Glomerular endothelial cell (primary cell): ENCODE data around the gene PREX1. TPM values are rescaled to one million over a fixed set of nuclear protein-coding genes. Genes with fewer than 3 reads are reported as not detected.
"Not testable (repeated sequence)": the region's sequence is repeated elsewhere in the genome, so short reads cannot be mapped to it uniquely, and the experiment has no call there.

Experiments used
- DNase-seq: peaks from one replicate; pipeline ENCODE4 v3.0.0-alpha.2; 2011; ENCODE audit warnings: low read depth, low spot score; ENCODE audit errors: extremely low read depth
- total RNA-seq: library from RNA; depleted of rRNA; stranded (reverse); fragments of >200 nt; gene quantifications from 2 replicates; pipeline ENCODE4 v1.2.3, GENCODE V29; 2015

PREX1 gene
- total RNA-seq, 1 donor from 2014 or later = 105 TPM

DNA sequence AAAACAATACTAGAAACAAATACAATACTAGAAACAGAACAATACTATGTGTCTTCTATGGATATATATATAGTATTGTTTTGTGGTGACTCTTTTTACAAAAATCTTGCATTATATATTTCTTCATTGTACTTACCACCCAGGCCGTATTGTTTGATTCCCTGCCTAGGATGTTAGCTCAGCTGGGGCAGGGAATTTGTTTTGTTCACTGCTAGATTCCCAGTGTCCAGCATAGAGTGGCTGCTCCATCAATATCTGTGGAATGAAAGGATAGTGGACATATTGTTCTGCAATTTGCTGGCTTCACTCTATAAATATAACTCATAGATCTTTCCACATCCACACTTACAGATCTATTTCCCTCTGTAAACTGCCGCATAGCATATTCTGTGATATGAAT lies 21.5 kb upstream of the PREX1 start:
- no peak for DNase-seq

DNA sequence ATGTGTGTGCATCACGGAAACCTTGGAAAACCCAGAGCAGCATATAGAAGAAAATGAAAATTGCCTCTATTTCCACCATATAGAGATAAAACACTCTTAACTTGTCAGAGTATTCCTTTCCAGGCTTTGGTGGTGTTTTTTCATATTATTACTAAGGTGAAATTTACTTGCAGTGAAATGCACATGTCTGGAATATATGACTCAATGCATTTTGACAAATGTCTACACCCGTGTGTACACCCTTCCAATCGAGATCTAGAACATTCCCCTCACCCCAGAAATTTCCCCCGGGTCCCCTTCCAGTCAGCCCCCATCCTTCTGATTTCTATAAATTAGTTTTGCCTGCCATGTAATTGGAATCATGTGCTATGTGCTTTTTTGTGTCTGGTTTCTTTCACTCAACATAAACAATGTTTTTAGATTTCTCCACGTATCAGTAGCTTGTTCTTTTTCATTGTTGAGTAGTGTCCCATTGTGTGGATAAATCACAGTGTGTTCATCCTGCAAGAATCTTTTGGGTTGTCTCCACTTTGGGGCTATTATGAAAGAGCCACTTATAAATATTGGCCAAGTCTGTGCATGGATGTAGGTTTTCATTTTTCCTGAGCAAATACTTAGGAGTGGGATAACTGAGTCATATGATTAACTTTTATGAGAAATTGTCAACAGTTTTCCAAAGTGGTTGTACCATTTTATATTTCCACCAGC lies 19.9 kb upstream of the PREX1 start:
- no peak for DNase-seq

DNA sequence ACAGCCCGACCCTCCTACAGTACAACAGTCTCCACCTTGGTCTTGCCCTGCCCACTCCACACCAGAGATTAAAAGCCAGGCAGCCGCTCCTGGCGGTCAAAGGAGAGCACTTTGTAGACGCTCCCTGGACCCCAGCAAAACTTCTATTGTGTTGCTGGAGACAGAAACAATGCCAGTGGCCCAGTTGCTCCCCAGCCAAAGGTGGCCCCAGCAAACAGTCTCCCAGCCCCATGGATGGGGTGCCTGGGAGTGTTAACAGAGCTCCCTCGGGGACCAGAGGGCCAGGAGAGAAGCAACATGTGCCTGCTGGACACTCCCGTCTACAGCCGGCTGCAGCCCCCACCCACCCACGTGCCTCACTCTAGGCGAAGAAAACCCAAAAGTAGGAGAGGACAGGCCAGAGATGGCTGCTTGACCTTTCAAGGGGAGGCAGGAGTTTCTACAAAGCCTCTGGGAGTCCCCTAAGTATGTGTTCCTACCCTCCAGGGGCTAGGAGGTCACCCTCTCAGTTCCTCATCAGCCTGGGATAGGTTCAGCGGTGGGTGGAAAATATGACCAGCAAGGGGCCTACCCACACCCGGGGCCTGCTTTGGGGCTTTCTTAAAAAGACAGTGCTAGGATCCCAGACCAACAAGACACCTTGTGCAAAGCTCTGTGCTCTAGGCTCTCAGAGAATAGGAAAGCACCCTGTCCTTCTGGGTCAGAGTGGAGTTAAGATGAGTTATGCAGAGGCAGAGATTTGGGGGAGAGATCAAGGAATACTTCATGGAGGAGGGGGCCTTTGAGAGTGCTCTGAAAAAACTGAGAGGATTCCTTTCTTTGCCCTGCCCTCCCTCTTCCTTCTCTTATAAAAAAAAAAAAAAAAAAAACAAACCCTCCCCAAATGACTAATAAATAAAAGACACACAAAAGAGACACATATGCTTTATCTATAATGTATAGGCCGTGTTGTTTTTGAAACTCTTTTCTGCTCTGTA lies 19.0 kb upstream of the PREX1 start:
- no peak for DNase-seq

DNA sequence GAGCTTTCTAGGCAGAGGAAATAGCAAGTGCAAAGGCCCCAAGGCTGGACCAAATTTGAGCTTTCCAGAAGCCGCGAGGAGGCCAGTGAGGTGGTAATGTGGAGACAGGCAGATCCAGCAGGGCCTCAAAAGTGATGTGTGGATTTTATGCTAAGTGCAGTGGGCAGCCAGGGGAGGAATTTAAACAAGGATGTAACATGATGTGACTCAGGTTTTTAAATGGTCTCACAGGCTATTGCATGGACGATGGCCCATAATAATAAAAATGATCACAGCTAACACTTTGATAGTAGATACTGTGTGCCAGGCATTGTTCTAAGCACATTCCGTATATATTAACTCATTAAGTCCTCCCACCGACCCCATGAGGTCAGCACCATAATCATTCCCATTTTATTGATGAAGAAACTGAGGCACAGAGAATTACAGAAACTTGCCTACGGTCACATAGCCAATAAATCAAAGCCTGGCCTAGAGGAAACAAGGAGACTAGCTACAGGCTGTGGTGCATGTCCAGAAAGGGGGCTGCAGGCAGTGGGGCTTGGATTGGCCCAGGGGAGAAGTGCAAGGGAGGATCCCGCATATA lies 18.0 kb upstream of the PREX1 start:
- DNase-seq = no peak

DNA sequence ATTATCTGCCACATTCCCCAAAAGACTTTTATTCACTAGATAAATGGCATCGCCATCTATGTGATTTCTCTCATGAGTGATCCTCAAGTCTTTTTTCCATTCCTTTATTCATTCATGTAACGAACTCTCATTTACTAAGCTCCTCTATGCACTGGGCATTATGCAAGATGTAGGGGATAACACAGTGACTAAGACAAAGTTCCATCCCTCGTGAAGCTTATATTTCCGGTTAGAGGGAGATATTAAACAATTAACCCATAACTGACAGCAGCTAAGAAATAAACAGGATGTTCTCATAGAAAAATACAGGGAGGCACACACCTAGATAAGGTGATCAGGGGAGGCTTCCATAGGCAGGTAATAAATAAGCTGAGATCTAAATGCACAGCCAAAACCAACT lies 17.2 kb upstream of the PREX1 start:
- DNase-seq = no peak

DNA sequence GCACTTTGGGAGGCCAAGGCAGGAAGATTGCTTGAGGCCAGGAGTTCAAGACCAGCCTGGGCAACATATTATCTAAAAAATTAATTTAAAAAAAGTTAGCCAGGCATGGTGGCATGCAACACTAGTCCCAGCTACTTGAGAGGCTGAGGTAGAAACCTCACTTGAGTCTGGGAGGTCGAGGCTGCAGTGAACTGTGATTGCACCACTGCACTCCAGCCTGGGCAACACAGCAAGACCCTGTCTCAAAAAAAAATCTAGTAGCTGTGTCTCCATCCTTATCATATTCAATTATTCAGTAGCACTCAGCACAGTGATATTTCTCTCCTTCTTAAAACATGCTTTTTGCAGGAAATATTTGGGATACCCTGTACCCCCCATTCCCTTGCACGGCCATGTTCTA lies 16.1 kb upstream of the PREX1 start:
- not testable (repeated sequence) for DNase-seq

DNA sequence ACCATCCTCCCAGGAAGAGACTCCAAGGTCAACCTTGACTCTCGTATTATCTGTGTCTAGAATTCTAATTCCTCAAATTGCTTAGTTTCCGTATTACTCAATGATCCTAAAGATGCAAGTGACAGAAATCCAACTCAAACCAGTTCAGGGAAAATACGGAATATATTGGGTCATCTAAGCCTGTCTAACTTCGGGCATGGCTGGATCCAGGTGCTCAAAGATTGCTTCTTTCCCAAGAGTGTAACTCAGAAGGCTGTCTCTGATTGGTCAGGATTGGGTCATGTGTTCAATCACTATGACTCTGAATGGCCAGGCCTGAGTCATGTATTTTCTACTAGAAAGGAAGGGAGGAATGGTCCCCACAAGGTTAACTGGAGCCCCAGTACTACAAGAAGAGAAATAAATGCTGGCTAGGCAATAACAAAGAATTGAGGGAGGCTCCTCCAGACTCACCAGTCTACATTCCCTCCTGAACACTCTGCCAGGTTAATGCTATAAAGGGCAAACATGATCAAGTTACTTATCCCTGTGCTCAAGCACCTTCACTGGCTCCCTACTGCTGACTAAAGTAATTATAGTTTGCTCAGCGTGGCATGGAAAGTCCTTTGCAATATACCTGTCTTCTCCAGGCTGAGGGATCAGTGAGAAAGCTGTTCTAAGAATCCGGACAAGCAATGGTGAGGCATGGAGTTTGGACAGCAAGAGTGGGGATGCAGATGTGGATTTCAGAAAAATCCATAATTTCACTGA lies 15.4 kb upstream of the PREX1 start:
- no peak for DNase-seq

DNA sequence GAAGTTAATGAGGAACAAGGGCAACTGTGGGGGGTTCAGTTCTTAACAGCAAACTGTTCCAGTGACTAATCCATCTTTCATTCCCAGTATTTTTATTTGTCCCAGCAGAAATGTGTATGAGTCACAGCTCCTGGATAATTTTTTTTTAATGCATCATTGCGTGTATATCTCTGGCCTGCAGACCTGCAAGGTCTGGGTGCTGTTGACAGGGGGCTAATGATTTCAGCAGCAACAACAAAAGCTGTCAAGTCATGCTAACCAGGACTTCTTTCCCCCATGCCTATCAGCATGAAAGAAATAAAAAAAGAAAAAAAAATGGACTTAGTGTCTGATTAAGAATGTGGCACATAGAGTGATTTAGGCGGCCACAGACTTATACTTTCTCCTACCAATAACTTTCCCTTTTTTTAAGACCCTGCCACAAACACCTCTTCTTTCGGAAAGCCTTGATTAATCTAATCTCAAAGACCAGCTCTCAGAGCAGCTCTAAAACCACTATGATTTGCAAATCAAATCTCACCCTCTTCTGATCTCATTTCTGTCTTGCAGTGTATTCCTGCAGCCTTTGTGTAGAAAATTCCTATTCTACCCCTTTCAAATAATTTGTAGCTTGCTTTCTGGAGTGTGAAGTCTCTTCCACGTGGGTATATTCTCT lies 14.2 kb upstream of the PREX1 start:
- DNase-seq = peak; percentile 64

DNA sequence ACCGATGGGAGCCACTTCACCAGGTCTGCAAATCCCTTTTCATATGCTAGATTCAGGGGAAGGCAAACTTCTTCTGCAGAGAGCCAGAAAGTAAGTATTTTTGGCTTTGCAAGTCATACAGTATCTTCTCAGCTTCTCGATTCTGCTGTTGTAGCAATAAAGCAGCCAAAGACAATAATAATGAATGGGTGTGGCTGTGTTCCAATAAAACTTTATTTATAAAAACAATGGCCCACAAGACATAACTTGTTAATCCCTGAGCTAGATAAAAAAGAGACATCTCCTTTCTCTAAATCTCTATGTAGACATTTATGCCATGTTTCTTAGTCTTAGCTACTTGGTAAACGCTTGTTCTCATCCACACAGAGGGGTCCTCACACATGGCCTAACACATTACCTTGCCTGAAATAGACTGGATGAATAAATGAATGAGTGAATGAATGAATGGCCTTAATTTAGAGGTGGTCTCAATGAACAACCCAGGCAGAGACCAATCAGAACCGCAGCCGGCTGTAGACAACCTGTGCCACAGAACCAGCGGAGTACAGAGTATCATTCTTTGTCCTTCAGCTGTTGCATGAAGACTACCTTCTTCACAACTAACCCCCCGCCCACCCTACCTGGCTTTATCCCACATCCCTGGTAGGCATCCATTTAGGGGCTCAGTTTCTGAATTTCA lies 13.5 kb upstream of the PREX1 start:
- DNase-seq = no peak

DNA sequence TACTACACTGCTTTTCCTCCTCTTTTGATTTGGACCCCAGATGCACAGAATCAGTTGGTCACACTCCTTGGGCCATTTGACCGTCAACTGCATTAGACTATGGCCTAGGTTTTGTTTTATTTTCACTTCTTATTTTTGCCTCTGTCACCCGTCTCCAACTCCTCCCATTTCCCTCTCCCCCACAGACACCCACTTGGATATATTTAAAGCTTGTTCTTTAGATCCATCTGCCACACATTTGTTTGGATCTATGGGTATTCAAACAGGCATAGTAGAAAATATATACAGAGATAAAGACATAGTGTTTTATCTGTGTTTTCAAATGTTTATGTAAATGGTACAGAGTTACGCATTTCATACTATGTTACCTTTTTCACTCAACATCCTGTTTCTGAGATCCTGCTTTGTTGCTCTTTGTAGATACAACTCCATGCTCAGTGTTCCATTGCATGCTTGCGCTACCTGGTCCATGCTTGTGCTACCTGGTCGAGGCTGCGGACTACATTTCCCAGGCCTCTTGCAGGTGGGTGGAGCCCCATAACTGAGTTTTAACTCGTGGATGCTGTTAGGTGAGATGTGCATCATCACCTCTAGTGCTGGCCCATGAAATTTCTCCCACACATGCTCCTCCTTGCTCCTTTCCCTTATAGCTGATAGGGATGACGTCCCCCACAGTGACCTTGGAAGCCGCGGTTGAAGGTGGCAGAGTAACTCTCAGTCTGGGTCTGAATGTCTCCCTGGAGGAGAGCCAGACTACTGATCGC lies 11.5 kb upstream of the PREX1 start:
- DNase-seq = no peak

DNA sequence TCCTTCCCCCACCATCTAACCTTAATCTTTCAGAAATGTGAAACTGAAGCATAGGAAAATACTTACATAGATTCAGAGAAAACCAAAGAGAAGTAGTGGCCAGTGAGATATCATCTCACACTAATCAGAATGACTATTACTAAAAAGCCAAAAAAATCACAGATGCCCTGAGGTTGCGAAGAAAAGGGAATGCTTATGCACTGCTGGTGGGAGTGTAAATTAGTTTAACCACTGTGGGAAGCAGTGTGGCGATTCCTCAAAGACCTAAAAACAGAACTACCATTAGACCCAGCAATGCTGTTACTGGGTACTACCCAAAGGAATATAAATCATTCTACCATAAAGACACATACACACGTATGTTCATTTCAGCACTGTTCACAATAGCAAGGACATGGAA lies 9.2 kb upstream of the PREX1 start:
- no peak for DNase-seq

DNA sequence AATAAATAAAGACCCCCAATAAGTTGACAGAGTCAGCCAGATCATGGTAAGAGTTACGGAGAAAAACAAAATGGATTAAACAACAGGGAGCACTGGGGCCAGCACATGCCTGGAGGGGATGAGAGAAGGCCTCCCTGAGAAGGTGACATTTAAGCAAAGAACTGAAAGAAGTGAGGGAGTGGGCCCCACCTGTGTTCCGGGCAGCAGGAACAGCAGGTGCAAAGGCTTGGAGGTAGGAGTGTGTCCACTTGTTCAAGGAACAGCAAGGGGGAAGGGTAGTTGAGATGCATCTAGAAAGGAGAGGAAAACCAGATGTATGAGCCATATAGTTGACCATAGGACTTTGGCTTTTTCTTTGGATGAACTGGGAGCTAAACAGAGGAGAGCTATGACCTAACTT lies 7.6 kb upstream of the PREX1 start:
- DNase-seq = no peak

DNA sequence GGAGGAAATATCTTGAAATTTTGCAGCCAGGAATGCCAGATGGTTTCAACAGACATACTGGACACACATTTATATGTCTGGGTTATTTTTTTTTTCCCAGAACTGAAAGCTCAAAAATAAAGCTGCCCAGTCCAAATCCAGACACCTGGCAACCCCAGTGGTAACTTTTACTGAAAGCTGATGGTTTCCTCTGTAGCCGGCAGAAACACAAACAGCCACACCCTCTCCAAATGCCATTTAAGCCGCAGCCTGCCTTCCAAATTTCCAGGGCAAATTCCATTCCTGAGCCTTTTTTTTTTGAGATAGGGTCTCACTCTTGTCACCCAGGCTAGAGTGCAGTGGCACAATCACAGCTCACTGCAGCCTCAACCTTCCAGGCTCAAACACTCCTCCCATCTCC lies 6.5 kb upstream of the PREX1 start:
- no peak for DNase-seq

DNA sequence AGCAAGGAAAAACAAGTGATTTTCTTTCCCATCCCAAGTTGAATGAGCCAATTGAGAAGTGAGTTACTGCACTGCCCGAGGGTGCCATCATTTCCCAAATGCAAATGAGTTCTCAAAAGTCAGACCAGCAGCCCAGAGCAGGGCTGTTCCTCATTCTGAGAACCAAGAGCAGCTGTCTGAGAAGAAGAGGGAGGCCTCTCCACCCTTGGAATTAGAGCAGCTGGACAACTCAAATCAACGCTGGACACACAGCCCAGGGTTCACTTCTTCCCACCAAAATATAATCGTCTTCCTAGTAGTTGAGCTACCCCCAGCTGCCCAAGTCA lies 4.6 kb upstream of the PREX1 start:
- no peak for DNase-seq

DNA sequence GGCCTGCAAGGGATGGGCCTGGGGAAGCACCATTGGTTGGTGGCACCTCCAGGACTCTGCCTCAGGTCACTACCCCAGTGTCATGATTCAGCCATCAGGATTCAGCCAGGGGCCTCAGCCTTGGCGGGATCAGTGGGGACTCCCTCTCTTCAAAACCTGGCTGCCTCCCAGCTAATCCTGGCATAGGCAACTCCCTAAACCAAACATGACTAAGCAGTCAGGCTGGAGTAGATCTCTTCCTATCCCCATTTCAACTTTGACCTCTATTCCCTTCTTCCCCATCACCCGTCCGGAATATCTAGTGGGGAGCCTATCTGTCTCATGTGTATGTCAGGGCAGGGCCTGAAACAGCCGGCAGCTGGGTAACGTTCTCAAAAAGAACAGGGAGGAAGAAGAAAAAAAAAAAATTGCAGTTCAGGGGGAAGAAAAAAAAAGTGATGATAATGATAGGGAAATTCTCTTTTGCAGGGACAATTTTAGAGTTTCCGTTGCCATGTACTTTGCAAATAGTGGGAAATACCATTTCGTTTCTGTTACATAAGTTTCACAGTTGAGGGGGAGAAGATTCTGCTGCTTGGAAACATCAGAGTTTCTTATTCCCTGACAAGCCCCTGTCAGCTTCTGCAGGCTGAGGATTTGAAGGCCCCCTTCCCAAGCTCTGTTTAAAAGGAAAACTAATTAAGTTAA lies 4.1 kb upstream of the PREX1 start:
- no peak for DNase-seq

DNA sequence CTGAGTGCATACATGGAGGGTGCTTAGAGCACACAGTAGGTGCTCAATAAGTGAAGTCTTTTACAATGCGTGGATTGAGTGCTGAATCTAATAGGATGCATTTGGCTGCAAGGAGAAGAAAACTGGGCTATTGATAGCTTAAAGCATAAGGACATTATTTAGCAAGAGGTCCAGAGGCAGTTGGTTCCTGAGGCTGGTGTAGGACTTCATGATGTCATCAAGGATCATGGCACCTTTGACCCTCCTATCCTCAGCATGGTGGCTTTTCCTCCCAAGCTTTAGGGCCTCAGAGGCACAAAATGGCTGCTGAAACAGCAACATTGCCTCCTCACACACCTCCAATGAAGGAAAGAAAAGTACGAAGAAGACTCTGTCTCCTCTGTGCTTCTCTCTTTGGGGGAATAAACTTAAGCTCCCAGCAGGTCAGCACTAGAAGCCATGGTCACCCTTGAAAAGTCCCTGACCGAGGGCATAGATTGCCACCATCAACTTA lies 3.1 kb upstream of the PREX1 start:
- DNase-seq = no peak

DNA sequence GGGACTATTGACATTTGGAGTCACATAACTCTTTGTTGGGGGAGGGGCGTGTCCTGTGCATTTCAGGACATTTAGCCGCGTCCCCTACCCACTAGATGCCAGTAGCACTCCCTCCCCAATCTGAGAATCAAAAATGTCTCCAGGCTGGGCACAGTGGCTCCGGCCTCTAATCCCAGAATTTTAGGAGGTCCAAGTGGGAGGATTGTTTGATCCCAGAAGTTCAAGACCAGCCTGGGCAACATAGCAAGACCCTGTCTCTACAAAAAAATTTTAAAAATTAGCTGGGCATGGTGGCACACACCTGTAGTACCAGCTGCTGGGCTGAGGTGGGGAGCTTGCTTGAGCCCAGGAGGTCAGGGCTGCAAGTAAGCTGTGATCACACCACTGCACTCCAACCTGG lies 2.1 kb upstream of the PREX1 start:
- no peak for DNase-seq

DNA sequence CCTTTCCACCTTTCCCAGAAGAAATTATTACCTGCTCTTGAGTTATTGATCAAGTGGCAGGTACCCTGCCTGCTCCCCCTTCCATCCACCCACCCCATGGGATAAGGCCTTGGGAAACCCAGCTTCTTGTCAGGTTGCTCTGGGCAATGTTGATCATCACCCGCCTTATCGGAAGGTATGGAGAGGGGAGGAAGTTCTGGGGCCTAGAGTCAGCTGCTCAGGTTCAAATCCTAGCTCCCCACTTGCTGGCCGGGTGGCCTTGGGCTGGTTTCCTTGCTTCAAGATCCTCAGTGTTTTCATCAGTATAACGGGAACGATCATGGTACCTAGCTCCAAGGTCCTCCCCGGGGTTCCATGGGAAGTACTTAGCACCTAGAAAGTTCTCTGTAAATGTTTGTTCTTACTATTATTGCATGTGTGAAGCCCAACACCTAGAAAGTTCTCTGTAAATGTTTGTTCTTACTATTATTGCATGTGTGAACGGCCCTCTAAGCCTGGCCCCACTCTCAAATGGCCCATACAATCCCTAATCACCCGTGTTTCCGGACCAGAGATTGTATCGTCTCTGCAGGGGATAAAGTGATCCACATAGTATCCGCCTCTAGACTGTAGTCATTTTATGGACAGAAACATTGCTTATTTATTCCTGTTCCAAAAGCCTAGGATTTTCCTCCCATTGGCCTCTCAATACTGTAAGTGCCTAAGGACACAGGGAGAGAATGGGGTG lies 1.1 kb upstream of the PREX1 start:
- DNase-seq = no peak
